Lung (tissue), 12 donors: ENCODE results near the gene LIME1. TPM values are rescaled to one million over a fixed set of nuclear protein-coding genes. Genes with fewer than 3 reads are reported as not detected.

Experiments
- ATAC-seq: fragments of 200-7000 bp; cut with Tn5 transposase; one replicate; pipeline ENCODE4 v1.9.1; 2020; ENCODE audit warnings: moderate number of reproducible peaks; ENCODE audit not compliant: insufficient read depth, low FRiP score
- DNase-seq, 3 donors: peaks; one replicate each; pipeline ENCODE4 v3.0.0-alpha.2; 2013 to 2017
- H3K27ac ChIP-seq, 2 donors: one replicate each; pipeline ENCODE4 v1.5.1; 2013; ENCODE audit warnings: mild to moderate bottlenecking in 2 of 2, moderate library complexity in 2 of 2, control low read depth in 1 of 2, inconsistent platforms in 1 of 2, low read depth in 1 of 2, low read length in 1 of 2
- H3K27me3 ChIP-seq, 3 donors: one replicate each; pipeline ENCODE4 v1.5.1; 2013; ENCODE audit warnings: low read length in 2 of 3; ENCODE audit not compliant: control insufficient read depth in 3 of 3, insufficient read depth in 3 of 3
- H3K36me3 ChIP-seq, 4 donors: one replicate each; pipeline ENCODE4 v1.5.1; 2013; ENCODE audit warnings: low read length in 4 of 4, mild to moderate bottlenecking in 1 of 4, moderate library complexity in 1 of 4; ENCODE audit not compliant: control insufficient read depth in 4 of 4, insufficient read depth in 4 of 4
- H3K4me1 ChIP-seq, 5 donors: one replicate each; pipeline ENCODE4 v1.5.1; 2013; ENCODE audit warnings: low read length in 5 of 5, mild to moderate bottlenecking in 2 of 5, moderate library complexity in 1 of 5; ENCODE audit not compliant: control insufficient read depth in 5 of 5, insufficient read depth in 5 of 5
- H3K4me3 ChIP-seq: one replicate; pipeline ENCODE4 v1.5.1; 2013; ENCODE audit warnings: mild to moderate bottlenecking, control low read depth, moderate library complexity
- H3K9ac ChIP-seq, 2 donors: one replicate each; pipeline ENCODE4 v1.5.1; 2013; ENCODE audit warnings: low read length in 2 of 2, control low read depth in 1 of 2; ENCODE audit not compliant: insufficient read depth in 1 of 2
- H3K9me3 ChIP-seq, 4 donors: one replicate each; pipeline ENCODE4 v1.5.1; 2013; ENCODE audit warnings: low read length in 3 of 4, mild to moderate bottlenecking in 1 of 4, moderate library complexity in 1 of 4; ENCODE audit not compliant: control insufficient read depth in 4 of 4, insufficient read depth in 3 of 4
- CTCF ChIP-seq: IDR thresholded peaks from 2 replicates; pipeline ENCODE4 v1.5.1; 2012; ENCODE audit warnings: mild to moderate bottlenecking; ENCODE audit errors: control extremely low read depth, extremely low read depth
- WGBS, 2 donors: extraction: QIAGEN DNeasy Blood & Tissue Kit; methylation state at CpG; one replicate each; pipeline ENCODE4 v1.1.7; 2013; 5-methylcytosine and 5-hydroxymethylcytosine counted together
- polyA plus RNA-seq, 2 donors: library from polyadenylated mRNA; stranded (reverse); fragments of 200-250 nt; gene quantifications; one replicate each; pipeline ENCODE4 v1.2.1, GENCODE V29; 2013
- total RNA-seq, 2 donors: library from RNA; depleted of rRNA in 1 of 2; stranded (reverse); fragments of >200 nt in 1 of 2; gene quantifications; one replicate each; pipeline ENCODE4 v1.2.1, GENCODE V29; 2014 to 2021
- donor health status: control.
- donor health status: control.
- donor health status: Bipolar disorder and iron deficiency.
- donor health status: healthy.
- donor health status: DM: yes; HTN: yes; CAD: no.

Gene LIME1
- total and polyA plus RNA-seq, 4 donors, result 6.2 to 19.9 (median 10.2) TPM

DNA sequence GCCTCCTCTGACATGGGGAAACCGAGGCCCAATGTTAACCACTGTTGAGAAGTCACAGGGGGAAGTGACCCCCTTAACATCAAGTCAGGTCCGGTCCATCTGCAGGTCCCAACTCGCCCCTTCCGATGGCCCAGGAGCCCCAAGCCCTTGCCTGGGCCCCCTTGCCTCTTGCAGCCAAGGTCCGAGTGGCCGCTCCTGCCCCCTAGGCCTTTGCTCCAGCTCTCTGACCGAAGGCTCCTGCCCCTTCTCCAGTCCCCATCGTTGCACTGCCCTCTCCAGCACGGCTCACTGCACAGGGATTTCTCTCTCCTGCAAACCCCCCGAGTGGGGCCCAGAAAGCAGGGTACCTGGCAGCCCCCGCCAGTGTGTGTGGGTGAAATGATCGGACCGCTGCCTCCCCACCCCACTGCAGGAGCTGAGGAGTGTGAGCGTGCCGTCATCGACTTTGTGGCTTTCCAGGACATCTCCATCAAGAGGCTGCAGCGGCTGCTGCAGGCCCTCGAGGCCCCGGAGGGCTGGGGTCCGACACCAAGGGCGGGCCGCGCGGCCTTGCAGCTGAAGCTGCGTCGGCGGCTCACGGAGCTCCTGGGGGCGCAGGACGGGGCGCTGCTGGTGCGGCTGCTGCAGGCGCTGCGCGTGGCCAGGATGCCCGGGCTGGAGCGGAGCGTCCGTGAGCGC, 38.5 kb upstream of the LIME1 start:
- Histone ChIP-seq H3K9me3 (no peaks in the 10 kb centered on the region), H3K4me3 (peak overlapping the region; percentile 58), H3K9ac (no peak overlapping the region), H3K27me3 (no peaks in the 10 kb centered on the region), H3K36me3 (peaks cover 0 to 30% (median 5%) of the 10 kb centered on the region in 4 donors), H3K4me1 (peaks cover 0 to 23% (median 0%) of the 10 kb centered on the region in 5 donors), H3K27ac (peak overlapping the region in 1 of 2 donors; percentile 77)
- 84 to 89% methylated on average over 39 to 40 of the region's 40 CpGs for WGBS, 2 donors
- TF ChIP-seq CTCF, result no peak
- ATAC-seq (no peak), DNase-seq (no peak)

DNA sequence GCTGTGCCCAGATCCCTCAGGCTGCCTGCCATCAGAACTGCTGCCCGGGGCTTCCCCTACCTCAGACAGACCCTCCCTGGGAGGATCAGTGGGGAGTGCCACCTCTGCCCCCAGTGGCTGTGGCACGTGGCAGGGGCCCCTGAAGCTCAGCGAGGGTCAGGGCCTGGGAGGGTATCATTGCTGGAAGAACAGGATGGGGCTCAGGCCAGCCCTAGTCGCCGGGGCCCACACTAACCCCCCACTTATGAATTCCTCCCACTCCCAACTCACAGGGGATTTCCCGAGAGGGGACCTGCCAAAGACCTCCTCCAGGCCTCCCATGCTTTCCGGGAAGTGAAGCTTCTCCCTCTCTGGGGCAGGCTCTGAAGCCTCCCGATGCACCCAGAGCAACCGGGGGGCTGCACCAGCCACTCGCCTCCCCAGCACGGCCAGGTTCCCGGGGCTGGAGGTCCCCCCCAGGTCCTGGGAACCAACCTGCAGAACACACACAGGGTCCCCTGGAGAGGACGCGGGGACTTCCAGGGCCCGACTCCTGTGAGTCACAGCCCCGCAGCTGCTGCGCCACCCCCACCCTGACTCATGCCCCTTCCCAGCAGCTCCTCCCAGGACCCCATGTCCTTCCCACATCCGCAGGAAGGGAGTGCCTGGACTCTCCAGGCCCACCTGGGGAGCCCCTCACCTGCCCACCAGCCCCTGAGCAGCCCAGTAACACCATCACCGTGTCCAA, 37.6 kb upstream of the LIME1 start:
- H3K27me3 ChIP-seq, result no peaks in the 10 kb centered on the region
- ATAC-seq (peak; percentile 56), DNase-seq (no peak)
- peaks cover 0 to 34% (median 4%) of the 10 kb centered on the region in 4 donors for H3K36me3 ChIP-seq
- peak overlapping the region; percentile 78 to 86 for H3K27ac ChIP-seq
- H3K4me1 ChIP-seq, result peaks cover 0 to 23% (median 0%) of the 10 kb centered on the region in 5 donors
- no peaks in the 10 kb centered on the region for H3K9me3 ChIP-seq
- TF ChIP-seq CTCF, result no peak
- no peak overlapping the region for H3K9ac ChIP-seq
- no peak overlapping the region for H3K4me3 ChIP-seq
- WGBS, 2 donors, result 47 to 80% methylated on average over 19 of the region's 19 CpGs

DNA sequence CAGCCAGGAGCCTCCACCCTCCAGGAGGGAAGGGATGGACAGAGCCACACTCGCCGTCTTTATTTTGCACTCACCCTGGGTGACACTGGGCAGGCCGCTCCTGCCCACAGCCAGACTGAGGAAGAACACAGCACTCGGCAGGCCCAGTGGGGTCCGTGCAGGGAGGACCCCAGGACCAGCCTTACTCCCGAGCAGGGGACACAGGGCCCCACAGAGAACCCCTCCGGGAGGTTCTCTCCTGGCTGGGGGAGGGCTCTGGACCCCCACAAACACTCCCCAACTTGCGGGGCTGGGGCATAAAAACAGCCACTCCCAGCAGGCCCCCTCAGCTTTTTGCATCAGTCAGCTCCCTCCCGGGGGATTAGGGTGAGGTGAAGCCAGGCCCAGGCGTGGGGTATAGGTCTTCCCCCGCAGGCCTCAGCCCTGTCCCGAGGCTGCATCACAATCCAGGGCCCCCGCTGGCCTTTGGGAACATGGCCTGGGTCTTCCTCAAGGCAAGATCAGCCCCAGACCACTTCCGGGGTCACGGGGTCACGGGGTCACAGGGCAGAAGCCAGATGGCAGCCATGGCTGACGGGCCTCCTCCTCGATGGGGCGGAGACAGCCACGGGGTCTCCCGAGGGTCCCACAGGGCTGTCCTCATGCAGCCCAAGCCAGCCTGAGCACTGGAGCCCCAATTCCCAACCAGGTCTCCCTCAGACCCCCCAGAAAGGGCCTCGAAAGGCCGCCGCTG, 36.8 kb upstream of the LIME1 start:
- WGBS, 2 donors, result 88 to 91% methylated on average over 23 to 24 of the region's 24 CpGs
- peak overlapping the region; percentile 78 to 86 for H3K27ac ChIP-seq
- no peak for DNase-seq
- H3K4me3 ChIP-seq, result no peak overlapping the region
- no peaks in the 10 kb centered on the region for H3K9me3 ChIP-seq
- no peak overlapping the region for H3K9ac ChIP-seq
- peaks cover 0 to 23% (median 0%) of the 10 kb centered on the region in 5 donors for H3K4me1 ChIP-seq
- TF ChIP-seq CTCF, result no peak
- ATAC-seq, result no peak
- no peaks in the 10 kb centered on the region for H3K27me3 ChIP-seq
- H3K36me3 ChIP-seq, result peaks cover 0 to 37% (median 4%) of the 10 kb centered on the region in 4 donors
